GM19035 (cell line): ENCODE data around the gene MAST2.
A peak's percentile ranks its signal among the peaks of the same experiment; 100 is the strongest.

Experiments
- ATAC-seq: cut with Tn5 transposase; IDR thresholded peaks from one replicate; pipeline ENCODE4 v1.9.1; 2021; ENCODE audit not compliant: unreplicated experiment

The MAST2 gene

GRCh38 chr1:45803299-45803780 is at the start of gene MAST2:
MAST2 (plus strand) TSS chr1:45803612; CDS start chr1:45803896, 284 bp downstream.
- ATAC-seq: peak; percentile 88

- no peak for ATAC-seq
Observed at GRCh38 chr1:45755697-45756096, 47.7 kb upstream of the MAST2 start.

- ATAC-seq: no peak
Observed at GRCh38 chr1:45762291-45762690, 41.1 kb upstream of the MAST2 start.

DNA sequence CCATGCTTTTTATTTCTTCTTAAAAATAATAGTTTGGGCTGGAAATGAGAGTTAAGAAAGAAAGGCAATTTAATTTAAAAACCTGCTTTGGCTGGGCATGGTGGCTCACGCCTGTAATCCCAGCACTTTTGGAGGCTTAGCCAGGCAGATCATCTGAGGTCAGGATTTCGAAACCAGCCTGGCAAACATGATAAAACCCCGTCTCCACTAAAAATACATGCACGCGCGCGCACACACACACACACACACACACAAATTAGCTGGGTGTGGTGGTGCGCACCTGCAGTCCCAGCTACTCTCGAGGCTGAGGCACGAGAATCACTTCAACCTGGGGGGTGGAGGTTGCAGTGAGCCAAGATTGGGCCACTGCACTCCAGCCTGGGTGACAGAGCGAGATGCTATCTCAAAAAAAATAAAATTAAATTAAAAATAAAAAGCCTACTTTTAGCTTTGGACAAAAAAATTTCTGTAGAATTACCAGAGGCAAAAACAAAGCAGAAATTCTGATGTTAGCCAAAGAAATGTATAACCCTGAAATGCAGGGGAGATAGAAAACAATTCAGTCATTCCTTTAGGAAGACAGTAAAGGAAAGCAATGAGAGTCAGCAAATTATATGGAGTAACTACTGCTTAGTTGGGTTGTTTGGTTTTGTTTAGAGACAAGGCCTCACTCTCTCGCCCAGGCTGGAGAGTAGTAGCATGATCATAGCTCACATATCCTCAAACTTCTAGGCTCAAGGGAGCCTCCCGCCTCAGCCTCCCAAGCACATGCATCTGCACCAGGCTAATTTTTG is 37.2 kb upstream of the MAST2 start:
- no peak for ATAC-seq

DNA sequence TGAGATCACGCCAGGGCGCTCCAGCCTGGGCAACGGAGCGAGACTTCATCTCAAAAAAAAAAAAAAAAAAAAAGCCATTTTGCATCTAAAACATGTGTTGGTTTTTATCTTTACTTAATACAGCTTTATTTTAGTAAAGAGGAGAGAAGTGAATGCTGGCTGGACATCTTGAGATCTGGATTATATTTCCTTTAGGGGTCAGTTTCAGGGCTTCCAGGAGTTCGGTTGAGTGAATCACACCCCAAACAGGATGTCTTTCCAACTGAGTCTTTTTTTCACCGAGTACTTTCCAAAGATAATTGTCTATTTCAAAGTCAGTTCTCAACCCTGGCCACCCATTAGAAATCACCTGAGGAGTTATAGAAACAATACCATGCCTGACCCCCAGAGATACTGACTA is 36.4 kb upstream of the MAST2 start:
- ATAC-seq: no peak

GRCh38 chr1:45769261-45769932 is 34.0 kb upstream of the MAST2 start:
- ATAC-seq: no peak

GRCh38 chr1:45772971-45773370 is 30.4 kb upstream of the MAST2 start:
- no peak for ATAC-seq

- no peak for ATAC-seq
Observed at GRCh38 chr1:45775794-45776193, 27.6 kb upstream of the MAST2 start.

DNA sequence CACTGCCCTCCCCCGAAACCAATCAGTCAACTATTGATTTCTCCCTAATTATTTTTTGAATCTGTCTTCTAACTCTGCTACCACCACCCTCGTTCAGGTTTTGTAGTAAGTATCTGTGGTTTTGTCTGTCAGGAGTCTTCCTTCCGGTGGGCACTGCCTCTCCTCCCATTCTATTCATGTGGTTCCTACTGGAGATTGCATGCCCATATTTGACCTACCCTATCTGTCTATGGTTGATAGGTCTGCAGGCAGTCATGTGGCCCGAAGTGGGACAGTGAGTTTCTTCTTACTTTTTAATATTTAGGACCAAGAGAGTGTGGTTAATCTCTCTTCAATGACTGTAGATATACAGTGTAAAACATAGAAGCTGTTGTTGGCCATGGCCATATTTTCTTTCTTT is 17.8 kb upstream of the MAST2 start:
- ATAC-seq: no peak

- no peak for ATAC-seq
Observed at GRCh38 chr1:45787905-45788304, 15.5 kb upstream of the MAST2 start.

GRCh38 chr1:45789601-45790000 is 13.8 kb upstream of the MAST2 start:
- no peak for ATAC-seq

GRCh38 chr1:45792744-45793143 is 10.7 kb upstream of the MAST2 start:
- no peak for ATAC-seq

DNA sequence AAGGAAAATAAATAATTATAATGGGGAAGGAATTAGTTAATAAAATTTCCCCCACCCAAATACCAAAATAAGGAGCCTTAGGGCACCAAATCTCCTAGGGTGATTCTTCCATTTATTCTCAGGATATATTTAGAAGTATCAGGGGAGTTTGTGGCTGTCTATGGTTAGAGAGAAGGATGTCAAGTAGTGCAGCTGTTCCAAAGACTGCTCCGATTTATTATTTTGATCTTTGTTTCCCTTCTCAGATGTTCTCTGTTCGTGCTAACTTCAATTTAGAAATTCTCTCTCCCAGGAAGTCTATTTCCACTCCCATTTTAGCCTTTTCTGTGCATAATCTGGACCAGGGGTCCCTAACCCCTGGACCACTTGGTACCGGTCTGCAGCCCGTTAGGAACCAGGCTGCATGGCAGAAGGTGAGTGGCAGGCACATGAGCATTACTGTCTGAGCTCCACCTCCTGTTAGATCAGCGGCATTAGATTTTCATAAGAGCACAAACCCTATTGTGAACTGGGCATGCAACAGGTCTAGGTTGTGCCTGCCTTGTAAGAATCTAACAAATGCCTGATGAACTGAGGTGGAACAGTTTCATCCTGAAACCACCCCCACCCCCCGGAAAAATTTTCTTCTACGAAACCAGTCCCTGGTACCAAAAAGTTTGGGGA is 9.3 kb upstream of the MAST2 start:
- no peak for ATAC-seq

GRCh38 chr1:45796381-45796780 is 7.0 kb upstream of the MAST2 start:
- ATAC-seq: no peak

- ATAC-seq: no peak
Observed at GRCh38 chr1:45796946-45797345, 6.5 kb upstream of the MAST2 start.

DNA sequence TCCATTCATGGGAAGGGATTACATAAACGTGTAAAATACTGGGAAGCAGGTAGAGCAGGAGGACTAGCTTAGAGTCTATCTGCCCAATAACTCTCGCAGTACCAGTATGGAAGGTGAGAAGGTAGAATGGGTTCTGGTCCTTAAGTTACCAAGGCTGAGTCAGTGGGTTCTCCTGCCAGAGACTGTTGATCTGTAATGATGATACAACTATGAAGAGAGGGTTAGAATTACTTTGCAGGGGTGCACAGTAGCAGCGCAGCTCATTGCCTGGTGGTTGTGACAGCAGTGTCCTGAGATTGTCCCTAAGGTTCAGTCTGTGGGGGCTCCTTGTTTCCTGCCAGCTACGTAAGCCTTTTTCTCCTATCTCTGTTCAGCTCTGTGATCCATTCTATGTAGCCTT is 2.5 kb upstream of the MAST2 start:
- ATAC-seq: no peak

DNA sequence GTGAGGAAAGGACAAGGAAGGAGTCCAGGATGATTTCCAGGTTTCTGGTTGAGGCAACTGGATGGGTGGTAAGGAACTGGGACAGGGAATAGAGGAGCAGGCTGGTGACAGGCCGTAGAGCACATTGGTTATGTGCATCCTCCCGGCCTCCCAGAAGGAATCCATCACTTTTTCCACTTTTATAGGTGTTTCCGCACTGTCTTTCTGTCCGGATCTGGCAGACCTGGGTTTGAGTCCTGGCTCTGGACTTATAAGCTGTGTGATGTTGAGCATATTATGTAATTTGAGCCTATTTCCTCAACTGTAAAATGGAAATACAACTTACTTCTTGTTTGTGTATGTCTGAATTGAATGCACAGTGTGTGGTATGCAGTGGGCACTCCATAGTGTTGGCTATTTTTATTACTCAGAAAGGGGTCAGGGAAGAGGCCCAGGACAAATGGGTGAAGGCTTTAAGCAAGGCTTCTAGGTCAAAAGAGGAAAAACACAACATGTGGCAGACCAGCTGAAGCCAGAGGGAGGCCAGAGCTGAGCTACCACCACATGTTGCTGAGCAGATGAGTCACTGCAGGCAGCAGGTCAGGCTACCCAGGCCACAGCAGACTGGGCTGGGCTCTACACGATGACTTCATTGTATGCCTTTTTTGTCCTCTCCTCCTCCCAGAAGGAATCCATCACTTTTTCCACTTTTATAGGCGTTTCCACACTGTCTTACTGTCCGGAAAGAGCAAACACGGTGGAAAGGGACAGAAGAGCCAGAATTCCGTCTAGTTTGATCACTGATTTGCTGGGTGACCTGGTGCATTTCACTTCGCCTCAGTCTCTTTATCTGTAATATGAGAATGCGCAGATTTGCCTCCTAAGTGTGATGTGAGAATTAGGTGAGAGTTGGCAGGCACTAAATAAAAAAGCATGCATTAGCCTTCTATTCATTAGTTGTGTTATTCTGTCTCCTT is 791 bp upstream of the MAST2 start:
- ATAC-seq: peak; percentile 4

GRCh38 chr1:45803781-45804668 is 613 bp downstream of the MAST2 start:
- ATAC-seq: peak; percentile 27

DNA sequence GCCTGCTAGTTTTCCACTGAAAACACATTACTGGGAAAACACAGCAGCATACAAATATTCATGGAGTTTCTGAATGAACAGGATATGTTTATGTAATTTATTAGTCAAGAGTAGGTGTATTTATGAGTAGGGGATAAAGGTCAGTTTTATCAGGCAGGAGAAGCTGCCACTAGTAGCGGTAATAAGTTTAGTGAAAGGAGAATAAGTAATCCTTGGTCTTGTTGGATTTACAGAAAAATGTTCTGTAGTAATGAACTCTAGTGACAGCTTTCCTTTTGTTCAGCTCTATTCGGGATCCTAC is 1.2 kb downstream of the MAST2 start:
- no peak for ATAC-seq

- ATAC-seq: no peak
Observed at GRCh38 chr1:45806129-45806528, 2.7 kb downstream of the MAST2 start.
